ENCODE measurements around the gene ERCC5. TPM values are rescaled to one million over a fixed set of nuclear protein-coding genes. Genes with fewer than 3 reads are reported as not detected.

ERCC5 gene
- total and polyA plus RNA-seq, 2 of the 8 experiments (the other 6 are each of a cell fraction or from before 2014, with no cell fraction given), result 3.8 to 24.4 TPM

- ChIA-PET POLR2A (ENCODE audit: partially characterized antibody) (no interaction called here), CTCF (ENCODE audit: partially characterized antibody) (interaction anchor here (2.7 to 4.1 kb wide), 2 partner anchors 231 to 278 kb away, joined by 8 to 21 read pairs; no protein-coding TSS in a partner anchor)
- Histone ChIP-seq H4K20me1 (replicated peaks in 1 of 2; ENCODE audit: control insufficient read depth in 1 of 2, insufficient read depth in 2 of 2, low read length in 2 of 2) (no peaks in the 10 kb centered on the region), H3K4me2 (ENCODE audit: insufficient read depth in 1 of 2, low read depth in 2 of 2, low read length in 2 of 2) (no peak overlapping the region), H2BK15ac (ENCODE audit: low read length) (no peak overlapping the region), H3K4me1 (replicated peaks in 1 of 4; ENCODE audit: control insufficient read depth in 3 of 4, insufficient read depth in 4 of 4, low read length in 3 of 4) (no peaks in the 10 kb centered on the region), H3K23ac (ENCODE audit: insufficient read length) (no peak overlapping the region), H3K56ac (replicated peaks; ENCODE audit: insufficient read length, low read depth, low read length) (no peak overlapping the region), H3K79me1 (ENCODE audit: low read depth, low read length) (no peaks in the 10 kb centered on the region), H3K23me2 (ENCODE audit: low read depth, low read length) (no peaks in the 10 kb centered on the region; the same call in 1 of the 2 replicates), H3K27me3 (replicated peaks in 1 of 4; ENCODE audit: control insufficient read depth in 3 of 4, extremely low read depth in 1 of 4, insufficient read depth in 3 of 4, low read length in 3 of 4) (no peaks in the 10 kb centered on the region), H4K5ac (ENCODE audit: insufficient read length, low read depth, low read length) (no peak overlapping the region), H3K36me3 (ENCODE audit: control insufficient read depth in 2 of 4, insufficient read depth in 4 of 4, low read length in 3 of 4) (no peaks in the 10 kb centered on the region), H3K9ac (replicated peaks in 1 of 4; ENCODE audit: extremely low read depth in 1 of 4, low read depth in 3 of 4, low read length in 3 of 4) (no peak overlapping the region), H4K91ac (replicated peaks; ENCODE audit: insufficient read length, low read length) (no peak overlapping the region), H3K9me3 (ENCODE audit: insufficient read depth in 2 of 2, low read depth in 1 of 2, low read length in 1 of 2) (no peaks in the 10 kb centered on the region), H2AFZ (ENCODE audit: low read length) (no peak overlapping the region), H2AK5ac (ENCODE audit: low read depth, low read length) (no peak overlapping the region), H2BK12ac (ENCODE audit: low read depth, low read length) (no peak overlapping the region), H3K4ac (replicated peaks; ENCODE audit: insufficient read length, low read depth, low read length) (no peak overlapping the region), H2BK5ac (ENCODE audit: low read depth, low read length) (no peak overlapping the region), H2BK20ac (ENCODE audit: low read length) (no peak overlapping the region), H2BK120ac (replicated peaks; ENCODE audit: low read depth, low read length) (no peak overlapping the region), H3K4me3 (ENCODE audit: extremely low read depth in 1 of 4, insufficient read depth in 2 of 4, low read depth in 3 of 4, low read length in 4 of 4) (no peak overlapping the region), H4K8ac (ENCODE audit: extremely low read depth, insufficient read depth, low read length) (no peak overlapping the region), H3K18ac (ENCODE audit: extremely low read depth, low read length) (no peak overlapping the region), H3K27ac (ENCODE audit: low read depth, low read length) (no peak overlapping the region), H3K79me2 (ENCODE audit: control insufficient read depth in 1 of 2, insufficient read depth in 2 of 2, low read length in 2 of 2) (no peaks in the 10 kb centered on the region), H3K14ac (ENCODE audit: insufficient read length) (no peak overlapping the region)
- DNase-seq (ENCODE audit: low read depth in 1 of 2, low spot score in 2 of 2) (no peak), FAIRE-seq (no peak)
- 76% methylated on average over 3 of the region's 3 CpGs; no CpG with 5 or more reads in 1 of the 2 experiments for WGBS, 2 experiments (ENCODE audit: extremely low coverage in 1 of 2, insufficient coverage in 1 of 2, insufficient read length in 1 of 2, insufficient replicate concordance in 2 of 2, low coverage in 1 of 2, low lambda C conversion rate in 2 of 2, missing lambda C conversion rate in 1 of 2)
Observed at GRCh38 chr13:102909971-102910370, 64.1 kb downstream of the ERCC5 start.
